Testis (tissue), 3 donors: ENCODE results near the gene DAB2IP. TPM values are rescaled to one million over a fixed set of nuclear protein-coding genes. Genes with fewer than 3 reads are reported as not detected.

ENCODE experiments used
- DNase-seq: peaks from one replicate; pipeline ENCODE4 v3.0.0-alpha.2; 2019
- H3K27ac ChIP-seq, 2 donors: fragments of 200-600 bp; sonication (generic); one replicate each; pipeline ENCODE4 v1.5.1; 2019
- H3K27me3 ChIP-seq: fragments of 200-600 bp; sonication (generic); one replicate; pipeline ENCODE4 v1.5.1; 2019
- H3K36me3 ChIP-seq: fragments of 200-600 bp; sonication (generic); one replicate; pipeline ENCODE4 v1.5.1; 2017; ENCODE audit warnings: low read depth; ENCODE audit errors: missing control alignments
- H3K4me1 ChIP-seq: fragments of 200-600 bp; sonication (generic); one replicate; pipeline ENCODE4 v1.5.1; 2019
- H3K4me3 ChIP-seq, 2 donors: fragments of 200-600 bp; sonication (generic); one replicate each; pipeline ENCODE4 v1.5.1; 2017 to 2019
- H3K9me3 ChIP-seq: fragments of 200-600 bp; sonication (generic); one replicate; pipeline ENCODE4 v1.5.1; 2017
- CTCF ChIP-seq, 3 experiments: fragments of 450-650 bp in 2 of 3; fragments of 200-600 bp in 1 of 3; sonication (generic) in 1 of 3; IDR thresholded peaks; one replicate each; pipeline ENCODE4 v1.5.1; 2016 to 2019; ENCODE audit warnings: antibody characterized with exemption in 3 of 3, mild to moderate bottlenecking in 2 of 3, moderate library complexity in 1 of 3
- POLR2A ChIP-seq: fragments of 450-650 bp; IDR thresholded peaks from one replicate; pipeline ENCODE4 v1.6.1; 2017; ENCODE audit warnings: antibody characterized with exemption, mild to moderate bottlenecking, moderate library complexity
- WGBS, 2 donors: methylation state at CpG; one replicate each; pipeline ENCODE4 v1.1.5; 2018; 5-methylcytosine and 5-hydroxymethylcytosine counted together
- intact Hi-C: fragments of 100-400 bp; cut with DNase I; formaldehyde crosslinking; loops from one replicate; pipeline ENCODE4 v1.15.1; 2023; ENCODE audit warnings: low total_unique reads
- polyA plus RNA-seq: library from polyadenylated mRNA; stranded (reverse); fragments of 350-450 nt; fragmentation: Illumina TruSeq; extraction: RNeasy Lipid Tissue Mini Kit (QIAGEN cat#74804); gene quantifications from one replicate; pipeline ENCODE4 v1.2.3, GENCODE V29; 2014; ENCODE audit warnings: low read depth, low replicate concordance; ENCODE audit not compliant: insufficient read depth
- total RNA-seq, 2 donors: library from RNA; depleted of rRNA; stranded (reverse); fragments of >200 nt; gene quantifications; one replicate each; pipeline ENCODE4 v1.2.3, GENCODE V29; 2016

The DAB2IP gene
- total and polyA plus RNA-seq, 3 donors from 2014 or later = 57.7 to 136 (median 102) TPM

- no peak for TF ChIP-seq CTCF (IDR thresholded peaks at IDR 0.05)
- TF ChIP-seq POLR2A = no peak
- Histone ChIP-seq H3K27me3 (no peaks in the 10 kb centered on the region), H3K9me3 (no peaks in the 10 kb centered on the region), H3K27ac (no peak overlapping the region), H3K4me3 (no peak overlapping the region), H3K4me1 (no peaks in the 10 kb centered on the region), H3K36me3 (no peaks in the 10 kb centered on the region)
- DNase-seq = no peak
- 90 to 92% methylated on average over 12 to 14 of the region's 14 CpGs for WGBS, 2 donors
- intact Hi-C loops = no loop called here
These were observed 41.4 kb downstream of the DAB2IP start for GRCh38 chr9:121692606-121693387.

- H3K4me1 ChIP-seq = no peaks in the 10 kb centered on the region
- H3K9me3 ChIP-seq = no peaks in the 10 kb centered on the region
- 78 to 79% methylated on average over 4 of the region's 4 CpGs for WGBS, 2 donors
- intact Hi-C loops = no loop called here
- H3K36me3 ChIP-seq = no peaks in the 10 kb centered on the region
- H3K4me3 ChIP-seq = no peak overlapping the region
- H3K27ac ChIP-seq = no peak overlapping the region
- TF ChIP-seq POLR2A (no peak), CTCF (IDR thresholded peaks at IDR 0.05) (no peak)
- DNase-seq = no peak
- no peaks in the 10 kb centered on the region for H3K27me3 ChIP-seq
These were observed 41.9 kb downstream of the DAB2IP start for GRCh38 chr9:121693388-121693670.

- no peaks in the 10 kb centered on the region for H3K4me1 ChIP-seq
- H3K36me3 ChIP-seq = no peaks in the 10 kb centered on the region
- H3K9me3 ChIP-seq = no peaks in the 10 kb centered on the region
- no peak for TF ChIP-seq POLR2A
- TF ChIP-seq CTCF (IDR thresholded peaks at IDR 0.05) = no peak
- H3K27me3 ChIP-seq = no peaks in the 10 kb centered on the region
- no peak overlapping the region for H3K4me3 ChIP-seq
- DNase-seq = no peak
- WGBS, 2 donors = 87 to 96% methylated on average over 4 to 5 of the region's 5 CpGs
- intact Hi-C loops = no loop called here
- H3K27ac ChIP-seq = no peak overlapping the region
These were observed 42.6 kb downstream of the DAB2IP start for GRCh38 chr9:121694001-121694400.

GRCh38 chr9:121694600-121694999 lies 43.2 kb downstream of the DAB2IP start:
- TF ChIP-seq CTCF (IDR thresholded peaks at IDR 0.05) = no peak
- no peak for TF ChIP-seq POLR2A
- H3K27me3 ChIP-seq = no peaks in the 10 kb centered on the region
- intact Hi-C loops = no loop called here
- H3K27ac ChIP-seq = no peak overlapping the region
- DNase-seq = no peak
- H3K36me3 ChIP-seq = no peaks in the 10 kb centered on the region
- H3K9me3 ChIP-seq = no peaks in the 10 kb centered on the region
- H3K4me3 ChIP-seq = no peak overlapping the region
- WGBS, 2 donors = 93 to 95% methylated on average over 4 to 7 of the region's 7 CpGs
- no peaks in the 10 kb centered on the region for H3K4me1 ChIP-seq

GRCh38 chr9:121696930-121697329 lies 45.5 kb downstream of the DAB2IP start:
- H3K4me1 ChIP-seq = peaks cover 5% of the 10 kb centered on the region
- DNase-seq = no peak
- H3K27me3 ChIP-seq = no peaks in the 10 kb centered on the region
- TF ChIP-seq CTCF (IDR thresholded peaks at IDR 0.05) (no peak), POLR2A (no peak)
- no peaks in the 10 kb centered on the region for H3K36me3 ChIP-seq
- no peak overlapping the region for H3K4me3 ChIP-seq
- H3K27ac ChIP-seq = no peak overlapping the region
- intact Hi-C loops = no loop called here
- no peaks in the 10 kb centered on the region for H3K9me3 ChIP-seq
- WGBS, 2 donors = 62 to 76% methylated on average over 1 of the region's 1 CpG
